Measurements from ENCODE around the gene DCDC2. TPM values are rescaled to one million over a fixed set of nuclear protein-coding genes. Genes with fewer than 3 reads are reported as not detected.

The DCDC2 gene
- total RNA-seq, 1 experiment from 2014 or later, result 191 TPM

GRCh38 chr6:24356310-24356973 is 1.4 kb downstream of the DCDC2 start:
- Mint-ChIP-seq H3K9me3 (ENCODE audit: unreplicated experiment) (no peaks in the 10 kb centered on the region), H3K4me3 (ENCODE audit: unreplicated experiment) (peak overlapping the region; percentile 89), H3K27me3 (ENCODE audit: insufficient read depth, unreplicated experiment) (no peaks in the 10 kb centered on the region), H3K27ac (ENCODE audit: unreplicated experiment) (peak overlapping the region; percentile 81), H3K36me3 (ENCODE audit: insufficient read depth, unreplicated experiment) (peaks cover 78% of the 10 kb centered on the region), H3K4me1 (ENCODE audit: low read depth, unreplicated experiment) (peaks cover 10% of the 10 kb centered on the region)
- no TSS peak for BruUV-seq (replicated peaks)
- Histone ChIP-seq H3K4me3 (ENCODE audit: low read depth, low read length) (peak overlapping the region; percentile 90), H3K36me3 (ENCODE audit: control insufficient read depth, insufficient read depth, low read length) (no peaks in the 10 kb centered on the region; the same call in 1 of the 2 replicates), H3K27me3 (replicated peaks; ENCODE audit: control insufficient read depth, insufficient read depth, low read length) (no peaks in the 10 kb centered on the region), H3K9me3 (no peaks in the 10 kb centered on the region), H3K4me1 (peaks cover 18% of the 10 kb centered on the region; the same call in 1 of the 2 replicates)
- peak in 1 of 2 experiments; percentile 29 for DNase-seq
- no peak for TF ChIP-seq CTCF (IDR thresholded peaks at IDR 0.05; ENCODE audit: insufficient read depth in 1 of 2, low read depth in 1 of 2, low read length in 1 of 2, severe bottlenecking in 1 of 2, unreplicated experiment in 1 of 2)
- ChIA-PET POLR2A (no interaction called here), CTCF (interaction anchor here (1.9 to 2.3 kb wide), 2 partner anchors 43 to 73 kb away, joined by 5 to 16 read pairs; no protein-coding TSS in a partner anchor)
- intact Hi-C loops (cut with micrococcal nuclease; ENCODE audit: unreplicated experiment), result loop anchor here (2.0 kb wide), 1 partner anchor 32 kb away; no protein-coding TSS in a partner anchor

GRCh38 chr6:24355393-24355792 is 2.5 kb downstream of the DCDC2 start:
- H3K36me3 ChIP-seq (ENCODE audit: control insufficient read depth, insufficient read depth, low read length), result no peaks in the 10 kb centered on the region; the same call in 1 of the 2 replicates
- ChIA-PET POLR2A (no interaction called here), CTCF (interaction anchor here (0.5 to 1.6 kb wide), 2 partner anchors 61 to 72 kb away, joined by 3 to 4 read pairs; no protein-coding TSS in a partner anchor)
- DNase-seq, result no peak
- H3K27ac Mint-ChIP-seq (ENCODE audit: unreplicated experiment), result no peak overlapping the region
- BruUV-seq (replicated peaks), result no TSS peak
- no peaks in the 10 kb centered on the region for H3K27me3 Mint-ChIP-seq (ENCODE audit: insufficient read depth, unreplicated experiment)
- peaks cover 20% of the 10 kb centered on the region for H3K4me1 Mint-ChIP-seq (ENCODE audit: low read depth, unreplicated experiment)
- H3K27me3 ChIP-seq (replicated peaks; ENCODE audit: control insufficient read depth, insufficient read depth, low read length), result no peaks in the 10 kb centered on the region
- peak overlapping the region; percentile 90 for H3K4me3 ChIP-seq (ENCODE audit: low read depth, low read length)
- H3K4me1 ChIP-seq, result peaks cover 15% of the 10 kb centered on the region; the same call in 1 of the 2 replicates
- intact Hi-C loops (cut with micrococcal nuclease; ENCODE audit: unreplicated experiment), result no loop called here
- peaks cover 87% of the 10 kb centered on the region for H3K36me3 Mint-ChIP-seq (ENCODE audit: insufficient read depth, unreplicated experiment)
- TF ChIP-seq CTCF (IDR thresholded peaks at IDR 0.05; ENCODE audit: insufficient read depth in 1 of 2, low read depth in 1 of 2, low read length in 1 of 2, severe bottlenecking in 1 of 2, unreplicated experiment in 1 of 2), result no peak
- H3K4me3 Mint-ChIP-seq (ENCODE audit: unreplicated experiment), result peak overlapping the region; percentile 89
- H3K9me3 ChIP-seq, result no peaks in the 10 kb centered on the region
- H3K9me3 Mint-ChIP-seq (ENCODE audit: unreplicated experiment), result no peaks in the 10 kb centered on the region

GRCh38 chr6:24353861-24354260 is 4.0 kb downstream of the DCDC2 start:
- Mint-ChIP-seq H3K4me3 (ENCODE audit: unreplicated experiment) (peak overlapping the region; percentile 89), H3K27ac (ENCODE audit: unreplicated experiment) (no peak overlapping the region), H3K4me1 (ENCODE audit: low read depth, unreplicated experiment) (peaks cover 32% of the 10 kb centered on the region), H3K36me3 (ENCODE audit: insufficient read depth, unreplicated experiment) (peaks cover 94% of the 10 kb centered on the region), H3K9me3 (ENCODE audit: unreplicated experiment) (no peaks in the 10 kb centered on the region), H3K27me3 (ENCODE audit: insufficient read depth, unreplicated experiment) (no peaks in the 10 kb centered on the region)
- H3K27me3 ChIP-seq (replicated peaks; ENCODE audit: control insufficient read depth, insufficient read depth, low read length), result no peaks in the 10 kb centered on the region
- no peak for TF ChIP-seq CTCF (IDR thresholded peaks at IDR 0.05; ENCODE audit: insufficient read depth in 1 of 2, low read depth in 1 of 2, low read length in 1 of 2, severe bottlenecking in 1 of 2, unreplicated experiment in 1 of 2)
- H3K4me1 ChIP-seq, result peaks cover 11% of the 10 kb centered on the region; the same call in 1 of the 2 replicates
- no peaks in the 10 kb centered on the region for H3K9me3 ChIP-seq
- no TSS peak for BruUV-seq (replicated peaks)
- intact Hi-C loops (cut with micrococcal nuclease; ENCODE audit: unreplicated experiment), result no loop called here
- POLR2A ChIA-PET, result no interaction called here
- no peaks in the 10 kb centered on the region; the same call in 1 of the 2 replicates for H3K36me3 ChIP-seq (ENCODE audit: control insufficient read depth, insufficient read depth, low read length)
- DNase-seq, result no peak
- peak overlapping the region; percentile 21 for H3K4me3 ChIP-seq (ENCODE audit: low read depth, low read length)
- CTCF ChIA-PET, result no interaction called here

Measured in Caco-2 (cell line).